Right ventricle myocardium superior (tissue), 1 donor: ENCODE measurements around the gene BAIAP3. TPM values are rescaled to one million over a fixed set of nuclear protein-coding genes. Genes with fewer than 3 reads are reported as not detected.
"Not testable (repeated sequence)": the region's sequence is repeated elsewhere in the genome, so short reads cannot be mapped to it uniquely, and the experiment has no call there.

Source experiments
- ATAC-seq: fragments of 200-7000 bp; cut with Tn5 transposase; one replicate; pipeline ENCODE4 v1.9.1; 2020; ENCODE audit warnings: mild to moderate bottlenecking; ENCODE audit not compliant: poor library complexity
- DNase-seq: peaks from one replicate; pipeline ENCODE4 v3.0.0-alpha.2; 2020
- intact Hi-C: fragments of 100-400 bp; cut with DNase I; formaldehyde crosslinking; loops from one replicate; pipeline ENCODE4 v1.11.2; 2022
- long read RNA-seq: library from polyadenylated mRNA; unstranded; transcript quantifications from one replicate; pipeline ENCODE4 v2.0.0, GENCODE V29; 2021
- total RNA-seq: library from RNA; stranded (reverse); fragmentation: NEBNext Ultra II Directional; extraction: Animal tissue kit (Norgen Biotek cat#: 25700); gene quantifications from one replicate; pipeline ENCODE4 v1.2.1, GENCODE V29; 2021
- donor health status: DM: no; HTN: yes; CAD: no; lungs with severe emphysema.

The BAIAP3 gene
- total RNA-seq = 3.7 TPM
- long read RNA-seq, partial matches to known transcripts = 7 of 12 reads
- long read RNA-seq, other reads (novel, unspliced or antisense) = 4 of 12 reads

GRCh38 chr16:1333149-1333812 lies at the start of gene BAIAP3:
Gene BAIAP3 (plus strand): TSS chr16:1333645. CDS start chr16:1338550, 4,905 bp downstream.
- intact Hi-C loops = no loop called here
- DNase-seq (peak; percentile 63), ATAC-seq (peak; percentile 83)

DNA sequence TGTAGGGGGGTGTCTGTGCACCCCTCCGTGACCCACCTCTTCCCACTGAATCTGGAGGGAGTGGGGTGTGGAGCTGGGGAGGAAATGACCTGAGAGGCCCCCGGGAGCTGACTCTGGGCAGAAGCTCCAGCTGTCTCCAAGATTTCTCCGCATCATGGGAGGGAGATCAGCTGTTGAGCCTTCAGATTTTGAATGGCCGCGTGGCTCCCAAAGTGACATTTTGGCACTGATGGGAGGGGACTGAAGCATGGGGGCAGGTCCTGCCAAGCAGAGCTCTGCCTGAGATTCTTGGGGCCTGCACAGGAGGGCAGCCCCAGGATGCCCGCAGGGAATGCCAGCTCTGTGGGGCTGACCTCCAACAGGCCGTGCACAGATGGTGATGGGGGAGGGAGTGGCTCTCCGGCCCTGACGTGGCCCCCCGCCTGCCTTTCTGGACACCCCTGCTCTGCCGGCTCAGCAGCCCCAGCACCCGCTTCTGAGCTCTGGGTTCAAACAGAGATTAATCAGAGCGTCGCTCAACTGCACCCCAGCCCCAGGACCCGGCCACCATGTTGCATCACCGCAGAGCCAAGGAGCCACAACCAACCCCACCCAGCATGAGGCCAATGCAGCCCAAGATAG lies 49.3 kb upstream of the BAIAP3 start:
- ATAC-seq = no peak
- intact Hi-C loops = no loop called here
- DNase-seq = no peak

DNA sequence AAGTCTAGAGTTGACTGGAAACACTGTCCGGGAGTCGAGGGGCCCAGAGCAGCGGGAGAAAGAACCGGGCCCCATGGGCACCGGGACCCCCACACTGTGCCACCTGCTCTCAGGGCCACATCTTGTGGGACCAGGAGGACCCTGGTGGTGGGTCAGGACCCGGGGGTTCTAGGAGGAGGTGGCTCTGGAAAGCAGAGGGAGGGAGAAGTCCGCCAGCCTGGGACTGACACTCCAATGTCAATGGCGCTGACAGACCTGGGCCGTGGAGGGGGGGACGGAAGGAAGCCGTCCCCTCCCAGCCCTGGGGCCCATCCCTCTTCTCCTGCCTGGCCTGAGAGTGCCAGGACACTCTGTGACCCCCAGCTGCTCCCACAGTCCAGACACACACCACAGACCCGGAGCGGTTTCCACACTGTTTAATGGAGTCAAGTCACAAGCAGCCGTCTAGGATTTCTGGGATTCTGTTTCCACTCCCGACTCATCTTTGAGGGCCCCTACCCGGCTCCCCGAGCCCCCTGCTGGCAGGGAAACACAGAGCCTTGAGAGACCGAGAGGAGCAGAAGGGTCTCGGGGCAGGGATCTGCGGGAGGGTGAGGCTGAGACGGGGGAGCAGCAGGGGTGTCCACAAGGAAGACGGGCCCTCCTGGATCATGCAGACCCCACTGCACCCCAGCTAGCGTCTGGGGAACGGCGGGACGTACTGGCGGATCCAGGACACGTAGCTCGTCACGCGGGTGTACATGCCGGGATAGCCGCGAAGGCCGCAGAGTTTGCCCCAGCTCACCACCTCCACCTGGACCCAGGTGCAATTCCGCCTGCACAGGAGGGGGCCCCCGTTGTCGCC lies 47.6 kb upstream of the BAIAP3 start:
- intact Hi-C loops = no loop called here
- DNase-seq = no peak
- no peak for ATAC-seq

- no peak for ATAC-seq
- intact Hi-C loops = no loop called here
- no peak for DNase-seq
Observed at GRCh38 chr16:1286513-1287094, 46.8 kb upstream of the BAIAP3 start.

DNA sequence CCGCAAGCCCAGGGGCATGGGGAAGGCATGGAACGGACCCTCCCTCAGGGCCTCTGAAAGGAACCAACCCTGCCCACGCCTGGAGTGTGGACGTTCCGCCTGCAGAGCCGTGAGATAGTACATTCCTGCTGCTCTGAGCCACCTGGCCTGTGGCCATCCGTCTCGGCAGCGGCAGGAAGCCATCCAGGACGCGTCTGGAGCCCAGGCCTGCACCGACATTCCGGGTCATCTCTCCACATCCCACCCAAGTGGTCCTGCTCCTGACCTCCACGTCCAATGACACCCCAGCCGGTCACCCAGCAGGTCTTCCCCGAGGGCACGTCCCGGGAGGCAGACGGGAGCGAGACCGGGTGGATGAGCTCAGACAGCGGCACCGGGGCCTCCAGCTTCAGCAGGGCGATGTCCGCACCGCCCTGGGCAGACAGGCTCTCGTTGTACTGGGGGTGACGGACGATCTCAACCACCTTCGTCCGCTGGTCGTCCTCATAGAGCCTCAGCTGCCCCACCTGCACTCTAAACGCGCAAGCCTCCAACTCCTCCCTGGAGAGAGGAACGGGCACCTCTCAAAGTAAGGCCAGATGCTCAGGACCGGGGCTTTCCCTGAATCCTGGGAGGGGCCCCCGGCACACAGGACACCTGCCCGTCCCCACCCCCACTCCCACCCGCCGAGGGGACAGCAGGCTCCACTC lies 45.3 kb upstream of the BAIAP3 start:
- DNase-seq = no peak
- ATAC-seq = peak; percentile 72
- intact Hi-C loops = no loop called here

- DNase-seq (no peak), ATAC-seq (no peak)
- intact Hi-C loops = no loop called here
Observed at GRCh38 chr16:1288813-1289476, 44.5 kb upstream of the BAIAP3 start.

DNA sequence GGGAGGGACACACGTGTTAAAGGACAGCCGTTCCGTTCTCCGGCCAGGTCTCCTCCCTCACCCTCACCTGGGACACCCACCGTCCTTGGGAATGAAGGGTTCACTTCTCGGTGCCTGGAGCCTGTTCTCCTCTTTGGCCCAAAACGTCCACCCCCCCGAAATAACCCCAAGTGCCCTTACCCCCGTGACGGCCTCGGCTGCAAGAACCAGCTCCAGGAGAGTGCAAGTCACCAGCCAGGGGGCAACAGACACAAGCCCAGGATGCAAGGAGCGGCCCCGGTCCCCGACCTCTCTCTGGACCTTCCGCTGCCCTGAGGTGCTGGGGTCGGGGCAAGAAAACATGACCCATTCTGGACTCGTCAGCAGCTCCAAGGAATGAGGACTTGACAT lies 44.0 kb upstream of the BAIAP3 start:
- ATAC-seq (no peak), DNase-seq (no peak)
- intact Hi-C loops = no loop called here

- no peak for DNase-seq
- intact Hi-C loops = no loop called here
Observed at GRCh38 chr16:1290063-1290501, 43.4 kb upstream of the BAIAP3 start.

DNA sequence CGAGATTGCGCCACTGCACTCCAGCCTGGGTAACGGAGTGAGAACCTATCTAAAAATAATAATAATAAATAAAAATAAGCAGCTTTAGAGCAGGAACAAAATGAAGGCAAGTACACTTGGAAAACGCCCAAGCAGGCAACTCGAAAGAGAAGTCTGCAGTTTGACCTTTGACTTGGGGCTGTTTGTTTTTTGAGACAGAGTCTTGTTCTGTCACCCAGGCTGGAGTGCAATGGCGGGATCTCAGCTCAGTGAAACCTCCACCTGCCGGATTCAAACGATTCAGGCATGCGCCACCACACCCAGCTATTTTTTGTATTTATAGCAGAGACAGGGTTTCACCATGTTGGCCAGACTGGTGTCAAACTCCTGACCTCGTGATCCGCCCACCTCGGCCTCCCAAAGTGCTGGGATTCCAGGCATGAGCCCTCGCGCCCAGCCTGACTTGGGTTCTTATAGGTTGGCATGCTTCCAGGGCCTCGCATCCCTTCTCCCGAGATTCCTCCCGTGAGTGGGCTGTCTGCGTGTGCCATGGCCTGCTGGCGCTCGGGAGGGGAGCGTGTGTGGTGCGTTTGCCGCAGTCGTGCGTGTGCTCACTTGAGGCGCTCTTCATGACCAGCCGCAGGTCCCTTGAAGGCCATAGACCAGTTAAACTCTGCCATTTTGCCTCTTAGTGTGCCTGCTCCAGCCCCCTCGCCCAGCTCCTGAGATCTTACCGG lies 42.4 kb upstream of the BAIAP3 start:
- DNase-seq = no peak
- ATAC-seq = no peak
- intact Hi-C loops = no loop called here

More at GRCh38 chr16:1290063-1290501, 43.4 kb upstream of the BAIAP3 start:
- ATAC-seq = no peak

- intact Hi-C loops = no loop called here
- ATAC-seq (no peak), DNase-seq (no peak)
Observed at GRCh38 chr16:1291576-1291974, 41.9 kb upstream of the BAIAP3 start.

GRCh38 chr16:1292208-1292607 lies 41.2 kb upstream of the BAIAP3 start:
- ATAC-seq, DNase-seq, intact Hi-C loops: not testable (repeated sequence)

DNA sequence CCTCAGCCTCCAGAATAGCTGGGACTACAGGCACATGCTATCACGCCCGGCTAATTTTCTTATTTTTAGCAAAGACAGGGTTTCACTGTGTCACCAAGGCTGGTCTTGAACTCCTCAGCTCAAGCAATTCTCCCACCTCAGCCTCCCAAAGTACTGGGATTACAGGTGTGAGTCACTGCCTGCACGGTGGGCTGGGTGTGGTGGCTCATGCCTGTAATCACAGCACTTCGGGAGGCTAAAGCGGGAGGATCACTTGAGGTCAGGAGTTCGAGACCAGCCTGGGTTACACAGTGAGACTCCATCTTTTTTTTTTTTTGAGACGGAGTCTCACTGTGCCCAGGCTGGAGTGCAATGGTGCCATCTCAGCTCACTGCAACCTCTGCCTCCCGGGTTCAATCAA lies 40.6 kb upstream of the BAIAP3 start:
- ATAC-seq, intact Hi-C loops, DNase-seq: not testable (repeated sequence)

DNA sequence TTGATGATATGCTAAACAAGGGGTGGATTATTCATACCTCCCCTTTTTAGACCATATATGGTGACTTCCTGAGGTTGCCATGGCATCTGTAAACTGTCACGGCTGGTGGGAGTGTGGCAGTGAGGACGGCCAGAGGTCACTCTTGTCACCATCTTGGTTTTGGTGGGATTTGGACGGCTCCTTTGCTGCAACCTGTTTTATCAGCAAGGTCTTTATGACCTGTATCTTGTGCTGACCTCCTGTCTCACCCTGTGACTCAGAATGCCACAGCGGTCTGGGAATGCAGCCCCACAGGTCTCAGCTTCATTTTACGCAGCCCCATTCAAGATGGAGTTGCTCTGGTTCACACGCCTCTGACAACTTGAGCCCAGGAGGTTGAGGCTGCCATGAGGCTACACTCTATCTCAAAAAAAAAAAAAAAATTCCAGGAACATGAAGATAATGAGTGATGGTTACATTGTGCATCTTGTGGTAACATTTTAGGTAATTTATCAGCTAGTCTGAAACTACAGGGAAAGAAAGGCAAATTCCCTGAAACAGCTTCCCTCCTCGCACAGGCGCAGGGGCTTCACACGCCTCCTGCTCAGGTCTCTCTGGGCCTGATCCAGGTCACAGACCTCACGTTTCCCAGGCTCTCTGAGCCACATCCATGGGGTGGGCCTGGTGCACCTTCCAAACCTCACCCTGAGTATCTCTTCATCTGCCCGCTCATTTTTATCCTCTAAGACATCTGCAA lies 39.4 kb upstream of the BAIAP3 start:
- DNase-seq (no peak), ATAC-seq (no peak)
- intact Hi-C loops = no loop called here

- no peak for DNase-seq
- no peak for ATAC-seq
- intact Hi-C loops = no loop called here
Observed at GRCh38 chr16:1295465-1295864, 38.0 kb upstream of the BAIAP3 start.

DNA sequence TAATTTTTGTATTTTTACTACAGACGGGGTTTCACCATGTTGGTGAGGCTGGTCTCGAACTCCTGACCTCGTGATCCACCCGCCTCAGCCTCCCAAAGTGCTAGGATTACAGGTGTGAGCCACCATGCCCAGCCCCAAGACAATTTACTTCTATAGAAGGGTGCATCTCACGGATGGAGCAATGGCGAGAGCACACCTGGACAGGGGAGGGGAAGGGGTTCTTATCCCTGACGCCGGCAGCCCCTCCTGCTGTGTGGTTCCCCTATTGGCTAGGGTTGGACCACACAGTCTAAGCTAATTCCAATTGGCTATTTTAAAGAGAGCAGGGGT lies 36.8 kb upstream of the BAIAP3 start:
- intact Hi-C loops, ATAC-seq: not testable (repeated sequence)

GRCh38 chr16:1297018-1297696 lies 36.3 kb upstream of the BAIAP3 start:
- peak; percentile 72 for ATAC-seq
- intact Hi-C loops = no loop called here
- no peak for DNase-seq

More for the DNA sequence above, 36.8 kb upstream of the BAIAP3 start:
- not testable (repeated sequence) for DNase-seq
